HepG2 (cell line): ENCODE measurements around the gene PFDN2. TPM values are rescaled to one million over a fixed set of nuclear protein-coding genes. Genes with fewer than 3 reads are reported as not detected.

Source experiments
- NR2F1 ChIP-seq, 2 experiments: fragments of 450-650 bp in 1 of 2; formaldehyde crosslinking in 1 of 2; IDR thresholded peaks; 2 replicates each; pipeline versions ENCODE4 v1.5.0 to v1.6.1; 2016 to 2020; ENCODE audit warnings: mild to moderate bottlenecking in 1 of 2, missing compliant biosample characterization in 1 of 2, missing genetic modification reagents in 1 of 2, moderate library complexity in 1 of 2
- POLR2A ChIP-seq, 2 experiments: IDR thresholded peaks; 2 replicates each; pipeline ENCODE4 v1.6.1; 2011; ENCODE audit warnings: low read depth in 2 of 2, low read length in 2 of 2, mild to moderate bottlenecking in 1 of 2, moderate library complexity in 1 of 2; ENCODE audit not compliant: insufficient read depth in 1 of 2
- SIN3A ChIP-seq: IDR thresholded peaks from 2 replicates; pipeline ENCODE4 v1.6.1; 2011; ENCODE audit warnings: low read depth, mild to moderate bottlenecking, control low read depth, low read length, borderline replicate concordance
- TBX2 ChIP-seq: sonication (generic); formaldehyde crosslinking; IDR thresholded peaks from 2 replicates; pipeline ENCODE4 v1.5.0; 2020; ENCODE audit warnings: missing genetic modification reagents, mild to moderate bottlenecking, borderline replicate concordance
- ZNF557 ChIP-seq: sonication (generic); formaldehyde crosslinking; IDR thresholded peaks from 2 replicates; pipeline ENCODE4 v1.4.0; 2020; ENCODE audit warnings: missing genetic modification reagents
- ZNF772 ChIP-seq: sonication (generic); formaldehyde crosslinking; IDR thresholded peaks from 2 replicates; pipeline ENCODE4 v1.5.0; 2020; ENCODE audit warnings: mild to moderate bottlenecking, missing genetic modification reagents
- polyA plus RNA-seq, 8 experiments: library from polyadenylated mRNA; depleted of rRNA in 3 of 8; stranded (reverse) in 7 of 8; unstranded in 1 of 8; fragments of >200 nt; fragmentation: Illumina TruSeq in 4 of 8; extraction: Trizol in 4 of 8; gene quantifications; 2 replicates each; pipeline versions ENCODE4 v1.2.1 to v1.2.3, GENCODE V29; 2011 to 2016; ENCODE audit warnings: low read depth in 4 of 8, missing spikeins in 1 of 8, mixed read lengths in 1 of 8; ENCODE audit not compliant: insufficient read depth in 1 of 8
- total RNA-seq, 5 experiments: library from RNA; depleted of rRNA; stranded (reverse); fragments of >200 nt; fragmentation: Illumina TruSeq; extraction: Trizol; gene quantifications; 2 replicates each; pipeline ENCODE4 v1.2.3, GENCODE V29; 2016; ENCODE audit warnings: low read depth in 1 of 5
- TF ChIP-seq, protein P1 (sequence below): sonication (generic); formaldehyde crosslinking; IDR thresholded peaks from 2 replicates; pipeline ENCODE4 v1.9.0; 2021; ENCODE audit warnings: mild to moderate bottlenecking, missing genetic modification reagents
- TF ChIP-seq, protein P2 (sequence below): sonication (generic); formaldehyde crosslinking; IDR thresholded peaks from 2 replicates; pipeline ENCODE4 v1.8.1; 2022; ENCODE audit warnings: low read depth, mild to moderate bottlenecking, missing genetic modification reagents
- TF ChIP-seq, protein P3 (sequence below): sonication (generic); formaldehyde crosslinking; IDR thresholded peaks from 2 replicates; pipeline ENCODE4 v1.4.0; 2020; ENCODE audit warnings: missing genetic modification reagents
- TF ChIP-seq, protein P4 (sequence below): conservative IDR thresholded peaks from 2 replicates; pipeline ENCODE4 v1.6.1; 2018; ENCODE audit warnings: missing genetic modification reagents
- TF ChIP-seq, protein P5 (sequence below): sonication (generic); formaldehyde crosslinking; IDR thresholded peaks from 2 replicates; pipeline ENCODE4 v1.4.0; 2020; ENCODE audit warnings: missing genetic modification reagents, borderline replicate concordance

PFDN2 gene
- total and polyA plus RNA-seq, 2 of the 13 experiments (the other 11 are each of a cell fraction or from before 2014, with no cell fraction given) = 62.6 to 63.6 TPM

DNA sequence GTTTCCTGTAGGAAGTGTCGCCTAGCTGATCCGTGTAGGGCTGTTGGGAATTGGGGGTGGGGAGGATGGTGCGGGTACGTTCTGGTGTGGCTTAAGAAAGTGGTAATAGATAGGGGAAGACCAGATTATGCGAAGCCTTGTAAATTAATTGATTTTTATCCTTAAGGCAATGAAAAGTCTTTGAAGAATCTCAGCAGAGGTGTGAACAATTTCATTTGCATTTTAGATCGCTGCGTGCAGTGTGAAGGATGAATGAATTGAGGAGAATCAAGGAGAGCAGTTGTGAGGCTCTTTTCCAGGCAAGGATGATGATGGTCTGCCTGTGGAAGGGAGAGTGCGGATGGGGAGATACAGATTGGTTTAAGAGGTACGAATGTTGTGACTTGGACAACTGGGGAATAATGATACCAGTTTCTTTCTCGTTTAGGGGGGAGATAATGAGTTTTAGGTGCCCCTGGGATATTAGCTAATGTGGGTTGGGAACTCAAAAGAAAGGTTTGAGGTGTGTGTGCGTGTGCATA lies 15.4 kb upstream of the PFDN2 start (continued):
- TF ChIP-seq, protein P1, sequence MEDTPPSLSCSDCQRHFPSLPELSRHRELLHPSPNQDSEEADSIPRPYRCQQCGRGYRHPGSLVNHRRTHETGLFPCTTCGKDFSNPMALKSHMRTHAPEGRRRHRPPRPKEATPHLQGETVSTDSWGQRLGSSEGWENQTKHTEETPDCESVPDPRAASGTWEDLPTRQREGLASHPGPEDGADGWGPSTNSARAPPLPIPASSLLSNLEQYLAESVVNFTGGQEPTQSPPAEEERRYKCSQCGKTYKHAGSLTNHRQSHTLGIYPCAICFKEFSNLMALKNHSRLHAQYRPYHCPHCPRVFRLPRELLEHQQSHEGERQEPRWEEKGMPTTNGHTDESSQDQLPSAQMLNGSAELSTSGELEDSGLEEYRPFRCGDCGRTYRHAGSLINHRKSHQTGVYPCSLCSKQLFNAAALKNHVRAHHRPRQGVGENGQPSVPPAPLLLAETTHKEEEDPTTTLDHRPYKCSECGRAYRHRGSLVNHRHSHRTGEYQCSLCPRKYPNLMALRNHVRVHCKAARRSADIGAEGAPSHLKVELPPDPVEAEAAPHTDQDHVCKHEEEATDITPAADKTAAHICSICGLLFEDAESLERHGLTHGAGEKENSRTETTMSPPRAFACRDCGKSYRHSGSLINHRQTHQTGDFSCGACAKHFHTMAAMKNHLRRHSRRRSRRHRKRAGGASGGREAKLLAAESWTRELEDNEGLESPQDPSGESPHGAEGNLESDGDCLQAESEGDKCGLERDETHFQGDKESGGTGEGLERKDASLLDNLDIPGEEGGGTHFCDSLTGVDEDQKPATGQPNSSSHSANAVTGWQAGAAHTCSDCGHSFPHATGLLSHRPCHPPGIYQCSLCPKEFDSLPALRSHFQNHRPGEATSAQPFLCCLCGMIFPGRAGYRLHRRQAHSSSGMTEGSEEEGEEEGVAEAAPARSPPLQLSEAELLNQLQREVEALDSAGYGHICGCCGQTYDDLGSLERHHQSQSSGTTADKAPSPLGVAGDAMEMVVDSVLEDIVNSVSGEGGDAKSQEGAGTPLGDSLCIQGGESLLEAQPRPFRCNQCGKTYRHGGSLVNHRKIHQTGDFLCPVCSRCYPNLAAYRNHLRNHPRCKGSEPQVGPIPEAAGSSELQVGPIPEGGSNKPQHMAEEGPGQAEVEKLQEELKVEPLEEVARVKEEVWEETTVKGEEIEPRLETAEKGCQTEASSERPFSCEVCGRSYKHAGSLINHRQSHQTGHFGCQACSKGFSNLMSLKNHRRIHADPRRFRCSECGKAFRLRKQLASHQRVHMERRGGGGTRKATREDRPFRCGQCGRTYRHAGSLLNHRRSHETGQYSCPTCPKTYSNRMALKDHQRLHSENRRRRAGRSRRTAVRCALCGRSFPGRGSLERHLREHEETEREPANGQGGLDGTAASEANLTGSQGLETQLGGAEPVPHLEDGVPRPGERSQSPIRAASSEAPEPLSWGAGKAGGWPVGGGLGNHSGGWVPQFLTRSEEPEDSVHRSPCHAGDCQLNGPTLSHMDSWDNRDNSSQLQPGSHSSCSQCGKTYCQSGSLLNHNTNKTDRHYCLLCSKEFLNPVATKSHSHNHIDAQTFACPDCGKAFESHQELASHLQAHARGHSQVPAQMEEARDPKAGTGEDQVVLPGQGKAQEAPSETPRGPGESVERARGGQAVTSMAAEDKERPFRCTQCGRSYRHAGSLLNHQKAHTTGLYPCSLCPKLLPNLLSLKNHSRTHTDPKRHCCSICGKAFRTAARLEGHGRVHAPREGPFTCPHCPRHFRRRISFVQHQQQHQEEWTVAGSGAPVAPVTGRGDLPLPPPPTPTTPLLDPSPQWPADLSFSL = no peak
- TF ChIP-seq, protein P2, sequence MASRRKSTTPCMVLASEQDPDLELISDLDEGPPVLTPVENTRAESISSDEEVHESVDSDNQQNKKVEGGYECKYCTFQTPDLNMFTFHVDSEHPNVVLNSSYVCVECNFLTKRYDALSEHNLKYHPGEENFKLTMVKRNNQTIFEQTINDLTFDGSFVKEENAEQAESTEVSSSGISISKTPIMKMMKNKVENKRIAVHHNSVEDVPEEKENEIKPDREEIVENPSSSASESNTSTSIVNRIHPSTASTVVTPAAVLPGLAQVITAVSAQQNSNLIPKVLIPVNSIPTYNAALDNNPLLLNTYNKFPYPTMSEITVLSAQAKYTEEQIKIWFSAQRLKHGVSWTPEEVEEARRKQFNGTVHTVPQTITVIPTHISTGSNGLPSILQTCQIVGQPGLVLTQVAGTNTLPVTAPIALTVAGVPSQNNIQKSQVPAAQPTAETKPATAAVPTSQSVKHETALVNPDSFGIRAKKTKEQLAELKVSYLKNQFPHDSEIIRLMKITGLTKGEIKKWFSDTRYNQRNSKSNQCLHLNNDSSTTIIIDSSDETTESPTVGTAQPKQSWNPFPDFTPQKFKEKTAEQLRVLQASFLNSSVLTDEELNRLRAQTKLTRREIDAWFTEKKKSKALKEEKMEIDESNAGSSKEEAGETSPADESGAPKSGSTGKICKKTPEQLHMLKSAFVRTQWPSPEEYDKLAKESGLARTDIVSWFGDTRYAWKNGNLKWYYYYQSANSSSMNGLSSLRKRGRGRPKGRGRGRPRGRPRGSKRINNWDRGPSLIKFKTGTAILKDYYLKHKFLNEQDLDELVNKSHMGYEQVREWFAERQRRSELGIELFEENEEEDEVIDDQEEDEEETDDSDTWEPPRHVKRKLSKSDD (CRISPR knock-in tag) = no peak
- TF ChIP-seq NR2F1 (CRISPR knock-in tag; IDR thresholded peaks at IDR 0.05) = no peak
- TF ChIP-seq, protein P3, sequence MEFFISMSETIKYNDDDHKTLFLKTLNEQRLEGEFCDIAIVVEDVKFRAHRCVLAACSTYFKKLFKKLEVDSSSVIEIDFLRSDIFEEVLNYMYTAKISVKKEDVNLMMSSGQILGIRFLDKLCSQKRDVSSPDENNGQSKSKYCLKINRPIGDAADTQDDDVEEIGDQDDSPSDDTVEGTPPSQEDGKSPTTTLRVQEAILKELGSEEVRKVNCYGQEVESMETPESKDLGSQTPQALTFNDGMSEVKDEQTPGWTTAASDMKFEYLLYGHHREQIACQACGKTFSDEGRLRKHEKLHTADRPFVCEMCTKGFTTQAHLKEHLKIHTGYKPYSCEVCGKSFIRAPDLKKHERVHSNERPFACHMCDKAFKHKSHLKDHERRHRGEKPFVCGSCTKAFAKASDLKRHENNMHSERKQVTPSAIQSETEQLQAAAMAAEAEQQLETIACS = 0 out of 2 replicates have a peak, but pooled peaks have one; percentile 18
- TF ChIP-seq SIN3A = no peak; the same call in 1 of the 2 replicates
- no peak for TF ChIP-seq POLR2A (IDR thresholded peaks at IDR 0.05; ENCODE audit: insufficient read depth in 1 of 2, low read depth in 2 of 2, low read length in 2 of 2)
- TF ChIP-seq TBX2 = 0 out of 2 replicates have a peak, but pooled peaks have one; percentile 57
- TF ChIP-seq ZNF772 (CRISPR knock-in tag) = 0 out of 2 replicates have a peak, but pooled peaks have one; percentile 23
- TF ChIP-seq, protein P4, sequence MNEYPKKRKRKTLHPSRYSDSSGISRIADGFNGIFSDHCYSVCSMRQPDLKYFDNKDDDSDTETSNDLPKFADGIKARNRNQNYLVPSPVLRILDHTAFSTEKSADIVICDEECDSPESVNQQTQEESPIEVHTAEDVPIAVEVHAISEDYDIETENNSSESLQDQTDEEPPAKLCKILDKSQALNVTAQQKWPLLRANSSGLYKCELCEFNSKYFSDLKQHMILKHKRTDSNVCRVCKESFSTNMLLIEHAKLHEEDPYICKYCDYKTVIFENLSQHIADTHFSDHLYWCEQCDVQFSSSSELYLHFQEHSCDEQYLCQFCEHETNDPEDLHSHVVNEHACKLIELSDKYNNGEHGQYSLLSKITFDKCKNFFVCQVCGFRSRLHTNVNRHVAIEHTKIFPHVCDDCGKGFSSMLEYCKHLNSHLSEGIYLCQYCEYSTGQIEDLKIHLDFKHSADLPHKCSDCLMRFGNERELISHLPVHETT = no peak
- no peak for TF ChIP-seq ZNF557
- TF ChIP-seq, protein P5, sequence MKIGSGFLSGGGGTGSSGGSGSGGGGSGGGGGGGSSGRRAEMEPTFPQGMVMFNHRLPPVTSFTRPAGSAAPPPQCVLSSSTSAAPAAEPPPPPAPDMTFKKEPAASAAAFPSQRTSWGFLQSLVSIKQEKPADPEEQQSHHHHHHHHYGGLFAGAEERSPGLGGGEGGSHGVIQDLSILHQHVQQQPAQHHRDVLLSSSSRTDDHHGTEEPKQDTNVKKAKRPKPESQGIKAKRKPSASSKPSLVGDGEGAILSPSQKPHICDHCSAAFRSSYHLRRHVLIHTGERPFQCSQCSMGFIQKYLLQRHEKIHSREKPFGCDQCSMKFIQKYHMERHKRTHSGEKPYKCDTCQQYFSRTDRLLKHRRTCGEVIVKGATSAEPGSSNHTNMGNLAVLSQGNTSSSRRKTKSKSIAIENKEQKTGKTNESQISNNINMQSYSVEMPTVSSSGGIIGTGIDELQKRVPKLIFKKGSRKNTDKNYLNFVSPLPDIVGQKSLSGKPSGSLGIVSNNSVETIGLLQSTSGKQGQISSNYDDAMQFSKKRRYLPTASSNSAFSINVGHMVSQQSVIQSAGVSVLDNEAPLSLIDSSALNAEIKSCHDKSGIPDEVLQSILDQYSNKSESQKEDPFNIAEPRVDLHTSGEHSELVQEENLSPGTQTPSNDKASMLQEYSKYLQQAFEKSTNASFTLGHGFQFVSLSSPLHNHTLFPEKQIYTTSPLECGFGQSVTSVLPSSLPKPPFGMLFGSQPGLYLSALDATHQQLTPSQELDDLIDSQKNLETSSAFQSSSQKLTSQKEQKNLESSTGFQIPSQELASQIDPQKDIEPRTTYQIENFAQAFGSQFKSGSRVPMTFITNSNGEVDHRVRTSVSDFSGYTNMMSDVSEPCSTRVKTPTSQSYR = no peak
